Measurements from ENCODE around the gene MED23.
A peak's percentile ranks its signal among the peaks of the same experiment; 100 is the strongest.

Gene MED23

DNA sequence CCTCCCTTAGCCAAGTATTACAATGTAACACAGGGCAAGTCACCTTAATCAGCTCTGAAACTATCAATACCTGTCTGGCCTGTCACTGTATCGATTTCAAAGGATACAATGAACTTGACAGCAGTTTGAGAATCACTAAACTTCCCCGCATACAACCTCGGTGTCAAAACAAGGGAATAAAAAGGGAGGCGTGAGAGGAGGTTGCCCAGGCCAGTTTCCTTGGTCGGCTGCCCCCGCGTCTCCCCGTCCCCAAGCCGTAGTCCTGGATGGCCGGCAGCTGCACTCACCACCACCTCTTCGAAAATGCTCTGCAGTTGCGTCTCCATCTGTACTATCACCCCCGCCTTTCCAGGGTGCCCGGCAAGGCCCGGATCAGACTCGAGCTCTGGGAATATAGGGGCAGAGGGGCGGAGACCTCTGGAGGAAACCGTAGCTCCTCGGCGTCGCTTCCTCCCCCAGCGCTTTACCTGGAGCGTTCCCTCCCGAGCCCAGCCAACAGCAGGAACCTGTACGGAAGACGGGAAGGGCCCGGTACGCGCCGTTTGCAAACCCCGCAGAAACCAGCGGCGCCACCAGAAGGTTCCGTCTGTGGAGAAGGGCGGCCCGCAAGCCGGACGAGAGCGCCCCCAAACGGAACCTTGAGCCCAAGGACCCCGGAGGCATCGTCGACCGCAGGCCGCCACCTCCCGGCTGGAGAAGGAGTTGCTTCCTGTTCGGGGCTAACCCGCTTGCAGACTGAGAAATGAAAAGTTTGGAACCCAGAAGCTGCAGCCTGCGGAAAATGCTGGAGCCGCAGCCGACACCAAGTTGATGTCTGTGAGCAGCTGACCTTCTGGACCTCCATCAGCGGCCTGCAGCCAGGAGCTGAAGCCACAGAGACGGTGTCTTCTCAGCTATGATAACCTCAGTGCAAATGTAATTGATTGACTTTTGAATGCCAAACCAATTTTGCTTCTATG is at the start of gene MED23:
MED23 (minus strand) TSS at position 519 of the 959 bp plus-strand sequence; CDS start at position 326, 193 bp downstream.
- peak; percentile 81 to 92 for DNase-seq

DNA sequence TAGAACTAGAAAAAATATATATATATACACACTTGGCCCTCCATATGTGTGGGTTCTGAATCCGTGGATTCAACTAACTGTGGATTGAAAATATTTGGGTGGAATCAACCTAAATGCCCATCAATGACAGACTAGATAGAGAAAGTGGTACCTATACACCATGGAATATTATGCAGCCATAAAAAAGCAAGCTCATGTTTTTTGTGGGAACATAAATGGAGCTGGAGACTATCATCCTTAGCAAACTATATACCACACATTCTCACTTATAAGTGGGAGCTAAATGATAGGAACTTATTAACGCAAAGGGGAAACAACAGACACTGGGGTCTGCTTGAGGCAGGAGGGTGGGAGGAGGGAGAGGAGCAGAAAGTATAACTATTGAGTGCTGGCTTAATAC is 45.1 kb upstream of the MED23 start:
- DNase-seq = no peak

DNA sequence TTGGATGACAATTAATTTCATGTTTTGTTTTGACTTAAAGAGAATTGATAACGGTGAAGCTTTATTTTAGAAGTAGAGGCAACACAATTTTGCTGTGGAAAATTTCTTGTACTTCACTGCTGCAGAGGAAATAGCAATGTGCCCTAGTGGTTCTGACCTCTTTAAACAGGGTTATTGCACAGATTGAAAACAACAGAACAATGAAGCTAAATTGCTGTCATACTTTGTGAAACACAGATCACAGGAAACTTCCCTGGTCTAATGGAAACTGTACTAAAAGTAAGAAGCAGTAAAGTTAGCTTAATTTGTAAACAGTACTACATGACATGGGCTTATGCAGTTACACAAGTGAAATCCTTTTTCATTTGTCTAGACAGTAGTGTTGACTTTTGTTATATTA is 41.8 kb upstream of the MED23 start:
- DNase-seq = no peak

GRCh38 chr6:131663578-131664165 is 35.6 kb upstream of the MED23 start:
- DNase-seq = no peak

DNA sequence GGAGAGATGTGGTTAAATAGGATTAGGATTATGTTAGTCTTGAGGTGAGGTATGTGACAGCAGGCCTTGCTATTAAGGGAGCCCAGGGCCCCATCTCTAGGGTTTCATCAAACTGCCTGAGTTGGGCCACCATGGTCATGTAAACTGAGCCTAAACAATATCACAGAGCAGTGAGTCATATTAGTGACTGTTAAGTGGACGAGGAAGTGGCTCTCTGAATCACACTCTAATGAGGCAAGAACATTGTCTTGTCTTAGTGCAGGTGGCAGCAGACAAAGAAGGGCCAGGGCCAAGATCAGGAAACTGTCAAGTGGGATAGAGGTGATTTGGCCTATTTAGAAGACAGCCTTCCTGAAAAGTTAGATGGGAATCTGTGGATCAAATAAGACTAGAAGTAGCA is 32.2 kb upstream of the MED23 start:
- DNase-seq = no peak

DNA sequence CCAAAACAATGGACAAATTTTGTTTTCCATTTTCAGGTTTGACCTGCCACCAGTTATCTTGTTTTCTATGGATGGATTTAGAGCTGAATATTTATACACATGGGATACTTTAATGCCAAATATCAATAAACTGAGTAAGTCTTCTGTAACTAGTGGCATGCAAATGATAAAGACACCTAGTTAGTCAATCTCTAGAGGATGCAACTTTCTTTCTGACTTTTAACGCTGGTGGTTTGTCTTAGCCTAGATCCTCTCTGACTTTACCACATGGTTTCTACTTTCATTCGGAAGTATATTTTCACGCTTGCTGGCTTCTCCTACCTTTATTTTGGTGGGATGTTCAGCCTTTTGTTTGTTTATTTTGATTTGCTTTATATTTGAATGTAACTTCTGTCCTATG is 30.2 kb upstream of the MED23 start:
- DNase-seq = no peak

- DNase-seq = no peak
These were observed 29.6 kb upstream of the MED23 start for GRCh38 chr6:131657630-131658111.

GRCh38 chr6:131657222-131657621 is 29.2 kb upstream of the MED23 start:
- DNase-seq = no peak

GRCh38 chr6:131656667-131657066 is 28.6 kb upstream of the MED23 start:
- DNase-seq = no peak

DNA sequence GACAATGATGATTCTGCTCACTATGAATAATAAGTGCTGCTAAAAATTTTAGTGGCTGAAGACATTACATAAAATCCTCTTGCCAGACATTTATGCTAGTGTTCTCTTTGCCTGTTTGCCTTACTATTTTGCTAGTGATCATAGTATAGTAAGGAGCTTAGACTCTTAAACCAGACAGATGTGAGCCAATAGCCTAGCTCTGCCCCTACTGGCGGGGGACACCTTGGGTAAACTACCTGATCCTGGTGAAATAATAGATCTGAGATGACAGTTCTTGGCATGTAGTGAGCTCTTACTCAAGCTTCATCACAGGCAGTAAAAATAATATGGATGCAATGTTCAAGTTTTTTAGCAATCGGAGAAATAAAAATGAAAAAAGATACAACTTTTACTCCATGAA is 27.9 kb upstream of the MED23 start:
- DNase-seq = no peak

GRCh38 chr6:131655387-131655786 is 27.3 kb upstream of the MED23 start:
- DNase-seq = no peak

DNA sequence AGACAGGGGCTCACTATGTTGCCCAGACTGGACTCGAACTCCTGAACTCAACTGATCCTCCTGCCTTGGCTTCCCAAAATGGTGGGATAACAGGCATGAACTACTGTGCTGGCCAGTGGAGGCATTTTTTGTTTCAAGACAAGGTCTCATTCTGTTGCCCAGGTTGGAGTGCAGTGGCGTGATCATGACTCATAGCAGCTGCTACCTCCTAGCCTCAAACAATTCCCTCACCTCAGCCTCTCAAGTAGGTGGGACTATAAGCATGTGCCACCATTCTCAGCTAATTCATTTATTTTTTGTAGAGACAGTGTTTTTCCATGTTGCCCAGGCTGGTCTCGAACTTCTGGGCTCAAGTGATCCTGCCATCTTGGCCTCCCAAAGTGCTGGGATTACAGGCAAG is 26.3 kb upstream of the MED23 start:
- no peak for DNase-seq

DNA sequence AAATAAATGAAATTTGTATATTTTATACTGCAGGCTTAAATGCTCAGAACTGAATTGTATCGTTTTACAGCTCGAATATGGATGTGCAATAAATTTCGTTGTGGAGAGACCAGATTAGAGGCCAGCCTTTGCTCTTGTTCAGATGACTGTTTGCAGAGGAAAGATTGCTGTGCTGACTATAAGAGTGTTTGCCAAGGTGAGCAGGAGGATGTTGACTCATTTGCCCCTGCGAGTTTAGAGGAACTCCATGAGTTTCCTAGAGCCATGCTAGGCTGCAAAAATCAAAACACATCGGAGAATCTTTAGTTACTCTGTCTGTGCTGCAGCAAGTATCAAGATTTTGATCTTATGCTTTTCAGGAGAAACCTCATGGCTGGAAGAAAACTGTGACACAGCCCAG is 24.4 kb upstream of the MED23 start:
- no peak for DNase-seq

DNA sequence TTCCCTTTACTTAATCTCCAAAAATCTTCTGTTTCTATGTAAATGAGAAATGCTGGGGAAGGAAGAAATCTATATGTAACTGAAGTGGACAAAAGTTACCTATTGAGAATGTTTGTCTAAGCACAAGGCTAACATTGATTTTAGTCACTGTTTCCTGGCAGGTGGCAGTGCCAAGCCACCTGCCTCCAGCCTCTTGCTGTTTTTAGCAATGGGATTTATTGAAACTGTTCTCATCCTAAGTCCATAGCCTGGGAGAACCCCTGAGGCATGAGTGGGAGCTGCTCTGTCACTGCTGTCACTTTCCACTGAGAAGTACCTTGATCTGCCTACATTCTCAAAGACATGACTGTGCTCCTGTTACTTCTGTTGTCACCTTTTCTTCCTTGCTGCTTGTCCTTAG is 23.7 kb upstream of the MED23 start:
- DNase-seq = no peak

DNA sequence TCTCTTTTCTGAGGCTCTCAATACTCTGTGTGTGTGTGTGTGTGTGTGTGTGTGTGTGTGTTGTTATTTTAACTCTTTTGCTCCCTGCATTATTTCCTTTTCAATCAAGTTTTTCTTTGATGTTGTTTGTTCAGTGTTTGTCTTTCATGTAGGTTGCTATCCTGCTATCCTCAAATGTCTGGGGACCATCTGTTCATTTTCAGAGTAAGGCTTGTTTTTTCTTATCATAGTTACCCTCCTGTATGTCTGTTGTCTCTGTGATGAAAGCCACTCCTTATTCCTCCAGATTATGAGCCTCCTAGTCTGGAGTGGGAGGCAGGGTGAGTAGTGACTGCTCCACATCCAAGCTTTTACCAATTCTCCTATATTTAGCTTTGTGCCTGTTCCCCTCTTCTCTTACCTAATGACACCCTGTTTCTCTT is 18.2 kb upstream of the MED23 start:
- DNase-seq = no peak

DNA sequence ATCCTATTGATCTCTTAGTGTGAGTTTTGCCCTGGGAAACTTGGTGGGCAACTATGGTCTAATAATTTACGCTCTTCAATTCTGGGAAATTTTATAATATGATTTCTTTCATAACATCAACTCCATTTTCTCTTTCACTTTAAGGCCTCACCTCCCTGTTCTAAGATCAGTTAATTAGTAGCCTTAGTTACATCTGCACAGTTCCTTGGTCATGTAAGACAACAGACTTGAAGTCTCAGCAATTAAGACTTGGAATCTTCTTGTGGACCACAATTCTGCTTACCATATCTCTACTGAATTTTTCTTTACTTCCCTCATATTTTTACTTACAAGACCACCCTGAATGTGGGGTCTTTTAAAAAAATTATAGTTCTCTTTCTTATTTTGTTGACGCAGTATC is 17.8 kb upstream of the MED23 start:
- no peak for DNase-seq

GRCh38 chr6:131644921-131645320 is 16.9 kb upstream of the MED23 start:
- DNase-seq = no peak

DNA sequence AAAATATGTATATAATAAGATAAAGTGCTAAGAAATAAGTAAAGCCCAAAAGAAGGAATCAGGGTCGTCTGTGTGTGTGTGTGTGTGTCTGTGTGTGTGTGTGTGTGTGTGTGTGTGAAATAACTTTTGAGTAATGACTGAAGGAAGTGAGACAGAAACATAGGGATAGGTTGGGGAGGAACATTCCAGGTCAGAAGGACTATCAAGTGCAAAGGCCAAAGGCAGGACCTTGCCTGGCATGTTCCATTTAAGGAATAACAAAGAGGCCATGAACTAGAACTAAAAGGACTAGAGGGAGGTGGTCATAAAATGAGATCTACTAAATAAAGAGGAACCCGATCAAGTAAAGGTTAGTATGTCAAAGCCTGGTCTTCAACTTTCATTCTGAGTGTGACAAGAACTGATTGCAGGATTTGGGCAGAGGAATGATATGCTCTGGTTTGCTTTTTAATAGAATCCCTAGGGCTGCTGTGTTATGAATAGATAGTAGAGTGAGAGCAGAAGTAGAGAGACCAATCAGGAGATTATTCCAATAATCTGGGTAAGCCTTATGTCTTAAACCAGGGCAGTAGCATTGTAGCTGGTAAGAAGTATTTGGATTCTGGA is 15.9 kb upstream of the MED23 start:
- no peak for DNase-seq

DNA sequence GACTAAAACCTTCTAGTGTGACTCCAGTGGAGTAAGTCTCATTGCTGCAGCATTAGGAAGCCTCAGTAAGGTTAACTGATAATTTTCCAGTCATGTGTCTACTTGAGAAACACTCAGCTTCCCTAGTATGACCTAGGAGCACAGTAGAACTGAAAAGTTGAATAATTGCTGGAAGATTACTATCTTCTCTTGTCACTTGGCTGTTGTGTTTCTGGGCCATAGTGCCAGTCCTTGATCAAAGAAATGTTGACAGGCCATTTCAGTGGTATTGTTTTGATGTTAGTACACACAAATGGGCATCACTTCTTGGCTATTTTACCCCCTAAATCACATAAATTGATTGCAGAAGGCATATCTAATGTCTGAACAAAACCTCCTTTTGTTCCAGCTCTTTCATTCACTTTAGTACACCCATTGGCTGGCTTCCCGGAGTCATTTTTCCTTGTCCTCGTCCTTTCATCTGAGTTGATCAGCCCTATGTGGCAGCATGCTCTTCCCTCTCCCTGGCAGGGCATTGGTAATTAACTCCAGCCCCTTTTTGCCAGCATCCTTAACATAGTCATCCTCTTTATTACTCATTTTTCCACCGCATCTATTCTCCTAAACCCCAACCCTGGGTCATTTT is 15.1 kb upstream of the MED23 start:
- DNase-seq = peak in 1 of 2 experiments; percentile 17

GRCh38 chr6:131642565-131642964 is 14.5 kb upstream of the MED23 start:
- no peak for DNase-seq

- no peak for DNase-seq
These were observed 13.5 kb upstream of the MED23 start for GRCh38 chr6:131641554-131641953.

DNA sequence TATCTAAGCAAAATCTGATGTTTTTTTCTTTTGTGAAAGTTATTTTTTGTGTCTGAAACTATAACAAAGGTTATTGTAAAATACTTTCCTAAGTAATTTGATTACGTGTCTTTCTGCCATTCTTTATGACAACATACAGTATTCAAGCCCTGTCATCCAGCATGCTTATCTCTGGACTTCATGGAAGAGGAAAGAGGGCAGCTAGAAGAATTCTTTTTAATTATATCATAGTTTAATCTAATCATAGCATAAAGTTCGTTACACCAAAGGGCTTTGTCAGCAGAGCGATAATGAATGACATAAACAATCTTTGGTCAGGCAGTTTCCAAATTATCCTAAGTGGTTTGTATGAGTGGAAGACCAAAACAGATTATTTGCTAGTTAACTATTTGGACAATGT is 12.5 kb upstream of the MED23 start:
- no peak for DNase-seq

GRCh38 chr6:131640100-131640499 is 12.1 kb upstream of the MED23 start:
- no peak for DNase-seq
